ENCODE results near the gene CUL4A. TPM values are rescaled to one million over a fixed set of nuclear protein-coding genes. Genes with fewer than 3 reads are reported as not detected.

The CUL4A gene
- total and polyA plus RNA-seq, 8 donors: 48.0 to 98.0 (median 87.5) TPM

DNA sequence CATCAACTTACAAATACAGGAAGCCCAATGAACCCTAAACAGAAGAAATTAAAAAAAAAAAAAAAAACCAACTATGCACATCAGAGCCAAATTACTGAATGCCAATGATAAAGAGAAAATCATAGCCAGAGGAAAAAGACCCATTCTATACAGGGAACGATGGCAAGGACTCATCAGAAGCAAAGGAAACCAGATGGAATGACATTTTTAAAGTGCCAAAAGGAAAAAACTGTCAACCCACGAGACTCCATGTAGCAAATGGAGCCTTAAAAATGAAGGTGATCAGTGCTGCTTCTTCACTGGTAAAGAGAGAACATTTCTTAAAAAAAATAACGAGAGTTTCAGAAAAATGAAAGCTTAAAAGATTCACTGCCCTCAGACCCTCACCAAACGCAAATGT lies 19.2 kb upstream of the CUL4A start:
- Histone ChIP-seq H3K4me1 (peaks cover 0 to 24% of the 10 kb centered on the region in 2 donors), H3K27me3 (no peaks in the 10 kb centered on the region), H3K4me3 (no peak overlapping the region), H3K27ac (no peak overlapping the region), H3K9me3 (no peaks in the 10 kb centered on the region), H3K36me3 (peaks cover 0 to 64% of the 10 kb centered on the region in 2 donors)
- no peak for ATAC-seq
- DNase-seq: no peak
- TF ChIP-seq, protein P1, sequence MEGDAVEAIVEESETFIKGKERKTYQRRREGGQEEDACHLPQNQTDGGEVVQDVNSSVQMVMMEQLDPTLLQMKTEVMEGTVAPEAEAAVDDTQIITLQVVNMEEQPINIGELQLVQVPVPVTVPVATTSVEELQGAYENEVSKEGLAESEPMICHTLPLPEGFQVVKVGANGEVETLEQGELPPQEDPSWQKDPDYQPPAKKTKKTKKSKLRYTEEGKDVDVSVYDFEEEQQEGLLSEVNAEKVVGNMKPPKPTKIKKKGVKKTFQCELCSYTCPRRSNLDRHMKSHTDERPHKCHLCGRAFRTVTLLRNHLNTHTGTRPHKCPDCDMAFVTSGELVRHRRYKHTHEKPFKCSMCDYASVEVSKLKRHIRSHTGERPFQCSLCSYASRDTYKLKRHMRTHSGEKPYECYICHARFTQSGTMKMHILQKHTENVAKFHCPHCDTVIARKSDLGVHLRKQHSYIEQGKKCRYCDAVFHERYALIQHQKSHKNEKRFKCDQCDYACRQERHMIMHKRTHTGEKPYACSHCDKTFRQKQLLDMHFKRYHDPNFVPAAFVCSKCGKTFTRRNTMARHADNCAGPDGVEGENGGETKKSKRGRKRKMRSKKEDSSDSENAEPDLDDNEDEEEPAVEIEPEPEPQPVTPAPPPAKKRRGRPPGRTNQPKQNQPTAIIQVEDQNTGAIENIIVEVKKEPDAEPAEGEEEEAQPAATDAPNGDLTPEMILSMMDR (IDR thresholded peaks at IDR 0.05): no peak
- intact Hi-C loops (cut with DNase I): no loop called here

DNA sequence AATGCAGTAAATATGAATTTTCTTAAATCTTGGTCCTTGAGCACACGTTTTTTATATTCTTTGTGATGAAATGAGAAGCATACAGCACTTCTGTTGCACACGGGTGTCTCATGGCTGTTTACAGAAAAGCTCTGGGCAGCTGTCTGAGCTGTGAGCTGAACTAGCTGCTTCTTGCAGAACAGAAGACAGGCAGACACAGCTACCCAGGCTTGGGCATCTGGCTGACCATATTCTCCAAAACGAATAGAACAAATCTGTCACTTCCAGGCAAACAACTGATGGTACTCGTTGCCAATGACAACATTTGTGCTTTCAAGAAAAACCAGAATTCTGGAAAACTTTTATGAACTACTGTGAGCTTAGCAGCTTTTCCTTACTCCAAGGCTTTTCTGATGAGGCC lies 17.1 kb upstream of the CUL4A start:
- TF ChIP-seq, protein P1 (IDR thresholded peaks at IDR 0.05): no peak
- no peak for DNase-seq
- Histone ChIP-seq H3K27me3 (no peaks in the 10 kb centered on the region), H3K9me3 (no peaks in the 10 kb centered on the region), H3K27ac (no peak overlapping the region), H3K4me1 (peaks cover 0 to 8% of the 10 kb centered on the region in 2 donors), H3K36me3 (peaks cover 0 to 83% of the 10 kb centered on the region in 2 donors), H3K4me3 (no peak overlapping the region)
- intact Hi-C loops (cut with DNase I): no loop called here
- ATAC-seq: no peak

DNA sequence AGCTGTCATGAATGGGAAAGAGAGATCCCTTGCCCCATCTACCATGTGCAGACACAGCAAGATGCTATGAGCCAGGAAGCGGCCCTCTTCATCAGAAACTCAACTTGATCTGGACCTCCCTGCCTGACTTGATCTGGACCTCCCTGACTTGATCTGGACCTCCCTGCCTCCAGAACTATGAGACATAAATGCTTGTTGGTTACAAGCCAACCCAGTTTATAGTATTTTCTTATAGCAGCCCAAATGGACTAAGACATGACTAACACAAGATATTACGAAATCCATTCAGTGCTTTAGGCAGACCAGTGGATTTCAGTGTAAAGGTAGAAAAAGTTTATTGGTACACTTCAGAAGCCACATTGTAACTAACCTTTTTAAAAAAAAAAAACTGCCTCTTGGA lies 16.5 kb upstream of the CUL4A start:
- Histone ChIP-seq H3K4me1 (peaks cover 0 to 2% of the 10 kb centered on the region in 2 donors), H3K4me3 (no peak overlapping the region), H3K27me3 (no peaks in the 10 kb centered on the region), H3K36me3 (peaks cover 0 to 87% of the 10 kb centered on the region in 2 donors), H3K9me3 (no peaks in the 10 kb centered on the region), H3K27ac (no peak overlapping the region)
- ATAC-seq (no peak), DNase-seq (no peak)
- intact Hi-C loops (cut with DNase I): no loop called here
- TF ChIP-seq, protein P1 (IDR thresholded peaks at IDR 0.05): no peak

- TF ChIP-seq, protein P1 (IDR thresholded peaks at IDR 0.05): no peak
- Histone ChIP-seq H3K27me3 (no peaks in the 10 kb centered on the region), H3K4me1 (no peaks in the 10 kb centered on the region), H3K36me3 (peaks cover 0 to 87% of the 10 kb centered on the region in 2 donors), H3K27ac (no peak overlapping the region), H3K4me3 (no peak overlapping the region), H3K9me3 (no peaks in the 10 kb centered on the region)
- intact Hi-C loops (cut with DNase I): no loop called here
- DNase-seq (no peak), ATAC-seq (no peak)
Observed at GRCh38 chr13:113195360-113195759, 14.1 kb upstream of the CUL4A start.

- intact Hi-C loops (cut with DNase I): no loop called here
- Histone ChIP-seq H3K27ac (no peak overlapping the region), H3K27me3 (no peaks in the 10 kb centered on the region), H3K36me3 (peaks cover 0 to 74% of the 10 kb centered on the region in 2 donors), H3K4me1 (no peaks in the 10 kb centered on the region), H3K9me3 (no peaks in the 10 kb centered on the region), H3K4me3 (no peak overlapping the region)
- no peak for ATAC-seq
- TF ChIP-seq, protein P1 (IDR thresholded peaks at IDR 0.05): no peak
- no peak for DNase-seq
Observed at GRCh38 chr13:113196970-113197737, 12.3 kb upstream of the CUL4A start.
